HG02885 (cell line): ENCODE results near the gene OPRL1.

Experiments used
- ATAC-seq: cut with Tn5 transposase; IDR thresholded peaks from one replicate; pipeline ENCODE4 v1.9.1; 2021; ENCODE audit warnings: mild to moderate bottlenecking; ENCODE audit not compliant: unreplicated experiment, poor library complexity

Gene OPRL1

GRCh38 chr20:64070244-64070993 lies 9.5 kb upstream of the OPRL1 start:
- ATAC-seq: no peak

GRCh38 chr20:64071341-64072332 lies 8.2 kb upstream of the OPRL1 start:
- no peak for ATAC-seq

GRCh38 chr20:64072498-64073063 lies 7.3 kb upstream of the OPRL1 start:
- ATAC-seq: no peak

- ATAC-seq: no peak
Observed at GRCh38 chr20:64073476-64074183, 6.3 kb upstream of the OPRL1 start.

- no peak for ATAC-seq
Observed at GRCh38 chr20:64074184-64074789, 5.6 kb upstream of the OPRL1 start.

- no peak for ATAC-seq
Observed at GRCh38 chr20:64074963-64075362, 4.9 kb upstream of the OPRL1 start.

GRCh38 chr20:64075556-64075955 lies 4.3 kb upstream of the OPRL1 start:
- ATAC-seq: no peak

GRCh38 chr20:64076061-64076997 lies 3.6 kb upstream of the OPRL1 start:
- ATAC-seq: no peak

GRCh38 chr20:64077094-64077493 lies 2.8 kb upstream of the OPRL1 start:
- ATAC-seq: no peak

- ATAC-seq: no peak
Observed at GRCh38 chr20:64077541-64077875, 2.4 kb upstream of the OPRL1 start.

GRCh38 chr20:64077876-64078551 lies 1.9 kb upstream of the OPRL1 start:
- ATAC-seq: no peak

- ATAC-seq: no peak
Observed at GRCh38 chr20:64078934-64079272, 979 bp upstream of the OPRL1 start.

- peak; percentile 55 for ATAC-seq
Observed at GRCh38 chr20:64079273-64080012, 439 bp upstream of the OPRL1 start, which contains the start of gene RGS19. Gene RGS19 (minus strand): TSS chr20:64079518. CDS start chr20:64076886, 2,632 bp downstream.

GRCh38 chr20:64080813-64081623 lies 1.1 kb downstream of the OPRL1 start:
- ATAC-seq: no peak

- no peak for ATAC-seq
Observed at GRCh38 chr20:64081624-64081964, 1.7 kb downstream of the OPRL1 start.

- ATAC-seq: no peak
Observed at GRCh38 chr20:64082126-64082731, 2.3 kb downstream of the OPRL1 start.
